Measurements from ENCODE around the gene CNGB1. TPM values are rescaled to one million over a fixed set of nuclear protein-coding genes. Genes with fewer than 3 reads are reported as not detected.

CNGB1 gene
- polyA plus RNA-seq, 3 donors, result 0.09 to 0.11 TPM; not detected in 1

Other genes starting within 250 kb of the CNGB1 start
- gene KATNB1, start 235.4 kb downstream of the CNGB1 start, polyA plus RNA-seq (ENCODE audit: insufficient read length in 3 of 3), result 10 to 100 TPM; 25.4 to 26.5 (median 25.6) TPM
- 10 to 100 TPM; 62.7 to 92.2 (median 91.4) TPM for gene KIFC3, start 168.6 kb downstream of the CNGB1 start, polyA plus RNA-seq (ENCODE audit: insufficient read length in 3 of 3)
- 10 to 100 TPM; 11.3 to 13.2 (median 12.6) TPM for gene ZNF319, start 29.5 kb upstream of the CNGB1 start, polyA plus RNA-seq (ENCODE audit: insufficient read length in 3 of 3)
- gene USB1, start 30.3 kb upstream of the CNGB1 start, polyA plus RNA-seq (ENCODE audit: insufficient read length in 3 of 3), result 10 to 100 TPM; 23.5 to 25.4 (median 25.3) TPM
- 10 to 100 TPM; 14.7 to 20.3 (median 18.4) TPM for gene MMP15, start 54.6 kb upstream of the CNGB1 start, polyA plus RNA-seq (ENCODE audit: insufficient read length in 3 of 3)
- 10 to 100 TPM; 59.3 to 69.1 (median 64.6) TPM for gene CFAP20, start 158.3 kb upstream of the CNGB1 start, polyA plus RNA-seq (ENCODE audit: insufficient read length in 3 of 3)
- 10 to 100 TPM; 62.4 to 69.9 (median 66.5) TPM for gene CSNK2A2, start 227.0 kb upstream of the CNGB1 start, polyA plus RNA-seq (ENCODE audit: insufficient read length in 3 of 3)